ENCODE results near the gene MARCHF3.
"Not testable (repeated sequence)": the region's sequence is repeated elsewhere in the genome, so short reads cannot be mapped to it uniquely, and the experiment has no call there.

The MARCHF3 gene

GRCh38 chr5:127005282-127005681, 25.1 kb downstream of the MARCHF3 start:
- not testable (repeated sequence) for H3K27me3 ChIP-seq (replicated peaks; ENCODE audit: control insufficient read depth, insufficient read depth, low read length, poor library complexity, severe bottlenecking); H3K27ac ChIP-seq (ENCODE audit: insufficient read depth, low read length, poor library complexity, severe bottlenecking); H3K9me3 ChIP-seq (ENCODE audit: control insufficient read depth, low read length); H3K36me3 ChIP-seq (ENCODE audit: control insufficient read depth, insufficient read depth, low read length); DNase-seq; H3K4me3 ChIP-seq (ENCODE audit: insufficient read depth, low read depth, low read length, poor library complexity, severe bottlenecking); H3K4me1 ChIP-seq (ENCODE audit: control insufficient read depth, insufficient read depth, low read length, poor library complexity, severe bottlenecking)

- H3K27ac ChIP-seq (ENCODE audit: insufficient read depth, low read length, poor library complexity, severe bottlenecking) = no peak overlapping the region
- H3K4me3 ChIP-seq (ENCODE audit: insufficient read depth, low read depth, low read length, poor library complexity, severe bottlenecking) = no peak overlapping the region
- H3K27me3 ChIP-seq (replicated peaks; ENCODE audit: control insufficient read depth, insufficient read depth, low read length, poor library complexity, severe bottlenecking) = no peaks in the 10 kb centered on the region
- DNase-seq = no peak
- H3K4me1 ChIP-seq (ENCODE audit: control insufficient read depth, insufficient read depth, low read length, poor library complexity, severe bottlenecking) = no peaks in the 10 kb centered on the region
- H3K9me3 ChIP-seq (ENCODE audit: control insufficient read depth, low read length) = no peaks in the 10 kb centered on the region
- H3K36me3 ChIP-seq (ENCODE audit: control insufficient read depth, insufficient read depth, low read length) = no peaks in the 10 kb centered on the region
These were observed 25.6 kb downstream of the MARCHF3 start for GRCh38 chr5:127004721-127005120.

GRCh38 chr5:127003798-127004495, 26.4 kb downstream of the MARCHF3 start:
- H3K9me3 ChIP-seq (ENCODE audit: control insufficient read depth, low read length) = no peaks in the 10 kb centered on the region
- no peaks in the 10 kb centered on the region for H3K27me3 ChIP-seq (replicated peaks; ENCODE audit: control insufficient read depth, insufficient read depth, low read length, poor library complexity, severe bottlenecking)
- no peak for DNase-seq
- no peak overlapping the region for H3K27ac ChIP-seq (ENCODE audit: insufficient read depth, low read length, poor library complexity, severe bottlenecking)
- no peak overlapping the region for H3K4me3 ChIP-seq (ENCODE audit: insufficient read depth, low read depth, low read length, poor library complexity, severe bottlenecking)
- H3K4me1 ChIP-seq (ENCODE audit: control insufficient read depth, insufficient read depth, low read length, poor library complexity, severe bottlenecking) = no peaks in the 10 kb centered on the region
- no peaks in the 10 kb centered on the region for H3K36me3 ChIP-seq (ENCODE audit: control insufficient read depth, insufficient read depth, low read length)

GRCh38 chr5:127002390-127002789, 28.0 kb downstream of the MARCHF3 start:
- DNase-seq = no peak
- no peak overlapping the region for H3K27ac ChIP-seq (ENCODE audit: insufficient read depth, low read length, poor library complexity, severe bottlenecking)

GRCh38 chr5:127001621-127002296, 28.6 kb downstream of the MARCHF3 start:
- no peaks in the 10 kb centered on the region for H3K27me3 ChIP-seq (replicated peaks; ENCODE audit: control insufficient read depth, insufficient read depth, low read length, poor library complexity, severe bottlenecking)
- no peak for DNase-seq
- no peak overlapping the region for H3K27ac ChIP-seq (ENCODE audit: insufficient read depth, low read length, poor library complexity, severe bottlenecking)
- no peaks in the 10 kb centered on the region for H3K4me1 ChIP-seq (ENCODE audit: control insufficient read depth, insufficient read depth, low read length, poor library complexity, severe bottlenecking)
- no peak overlapping the region for H3K4me3 ChIP-seq (ENCODE audit: insufficient read depth, low read depth, low read length, poor library complexity, severe bottlenecking)
- H3K9me3 ChIP-seq (ENCODE audit: control insufficient read depth, low read length) = no peaks in the 10 kb centered on the region
- no peaks in the 10 kb centered on the region for H3K36me3 ChIP-seq (ENCODE audit: control insufficient read depth, insufficient read depth, low read length)

More at GRCh38 chr5:127002390-127002789, 28.0 kb downstream of the MARCHF3 start:
- H3K4me3 ChIP-seq (ENCODE audit: insufficient read depth, low read depth, low read length, poor library complexity, severe bottlenecking) = no peak overlapping the region
- no peaks in the 10 kb centered on the region for H3K36me3 ChIP-seq (ENCODE audit: control insufficient read depth, insufficient read depth, low read length)
- H3K4me1 ChIP-seq (ENCODE audit: control insufficient read depth, insufficient read depth, low read length, poor library complexity, severe bottlenecking) = no peaks in the 10 kb centered on the region
- no peaks in the 10 kb centered on the region for H3K27me3 ChIP-seq (replicated peaks; ENCODE audit: control insufficient read depth, insufficient read depth, low read length, poor library complexity, severe bottlenecking)
- no peaks in the 10 kb centered on the region for H3K9me3 ChIP-seq (ENCODE audit: control insufficient read depth, low read length)

- Histone ChIP-seq H3K27me3 (replicated peaks; ENCODE audit: control insufficient read depth, insufficient read depth, low read length, poor library complexity, severe bottlenecking) (no peaks in the 10 kb centered on the region), H3K36me3 (ENCODE audit: control insufficient read depth, insufficient read depth, low read length) (no peaks in the 10 kb centered on the region), H3K4me1 (ENCODE audit: control insufficient read depth, insufficient read depth, low read length, poor library complexity, severe bottlenecking) (no peaks in the 10 kb centered on the region), H3K27ac (ENCODE audit: insufficient read depth, low read length, poor library complexity, severe bottlenecking) (no peak overlapping the region), H3K4me3 (ENCODE audit: insufficient read depth, low read depth, low read length, poor library complexity, severe bottlenecking) (no peak overlapping the region), H3K9me3 (ENCODE audit: control insufficient read depth, low read length) (no peaks in the 10 kb centered on the region)
- DNase-seq = no peak
These were observed 31.3 kb downstream of the MARCHF3 start for GRCh38 chr5:126998895-126999570.

- Histone ChIP-seq H3K9me3 (ENCODE audit: control insufficient read depth, low read length) (no peaks in the 10 kb centered on the region), H3K27ac (ENCODE audit: insufficient read depth, low read length, poor library complexity, severe bottlenecking) (no peak overlapping the region), H3K36me3 (ENCODE audit: control insufficient read depth, insufficient read depth, low read length) (no peaks in the 10 kb centered on the region), H3K4me3 (ENCODE audit: insufficient read depth, low read depth, low read length, poor library complexity, severe bottlenecking) (no peak overlapping the region), H3K27me3 (replicated peaks; ENCODE audit: control insufficient read depth, insufficient read depth, low read length, poor library complexity, severe bottlenecking) (no peaks in the 10 kb centered on the region), H3K4me1 (ENCODE audit: control insufficient read depth, insufficient read depth, low read length, poor library complexity, severe bottlenecking) (no peaks in the 10 kb centered on the region)
- no peak for DNase-seq
These were observed 32.1 kb downstream of the MARCHF3 start for GRCh38 chr5:126998201-126998631.

- DNase-seq = no peak
- H3K4me3 ChIP-seq (ENCODE audit: insufficient read depth, low read depth, low read length, poor library complexity, severe bottlenecking) = no peak overlapping the region
- H3K4me1 ChIP-seq (ENCODE audit: control insufficient read depth, insufficient read depth, low read length, poor library complexity, severe bottlenecking) = no peaks in the 10 kb centered on the region
- H3K27ac ChIP-seq (ENCODE audit: insufficient read depth, low read length, poor library complexity, severe bottlenecking) = no peak overlapping the region
- H3K27me3 ChIP-seq (replicated peaks; ENCODE audit: control insufficient read depth, insufficient read depth, low read length, poor library complexity, severe bottlenecking) = no peaks in the 10 kb centered on the region
- H3K9me3 ChIP-seq (ENCODE audit: control insufficient read depth, low read length) = no peaks in the 10 kb centered on the region
- H3K36me3 ChIP-seq (ENCODE audit: control insufficient read depth, insufficient read depth, low read length) = no peaks in the 10 kb centered on the region
These were observed 34.7 kb downstream of the MARCHF3 start for GRCh38 chr5:126995689-126996088.

- no peak overlapping the region for H3K4me3 ChIP-seq (ENCODE audit: insufficient read depth, low read depth, low read length, poor library complexity, severe bottlenecking)
- H3K27me3 ChIP-seq (replicated peaks; ENCODE audit: control insufficient read depth, insufficient read depth, low read length, poor library complexity, severe bottlenecking) = no peaks in the 10 kb centered on the region
- H3K4me1 ChIP-seq (ENCODE audit: control insufficient read depth, insufficient read depth, low read length, poor library complexity, severe bottlenecking) = no peaks in the 10 kb centered on the region
- no peaks in the 10 kb centered on the region for H3K36me3 ChIP-seq (ENCODE audit: control insufficient read depth, insufficient read depth, low read length)
- no peak overlapping the region for H3K27ac ChIP-seq (ENCODE audit: insufficient read depth, low read length, poor library complexity, severe bottlenecking)
- H3K9me3 ChIP-seq (ENCODE audit: control insufficient read depth, low read length) = no peaks in the 10 kb centered on the region
- no peak for DNase-seq
These were observed 35.3 kb downstream of the MARCHF3 start for GRCh38 chr5:126995039-126995438.

- H3K27me3 ChIP-seq (replicated peaks; ENCODE audit: control insufficient read depth, insufficient read depth, low read length, poor library complexity, severe bottlenecking) = no peaks in the 10 kb centered on the region
- no peaks in the 10 kb centered on the region for H3K9me3 ChIP-seq (ENCODE audit: control insufficient read depth, low read length)
- no peak overlapping the region for H3K4me3 ChIP-seq (ENCODE audit: insufficient read depth, low read depth, low read length, poor library complexity, severe bottlenecking)
- no peaks in the 10 kb centered on the region for H3K36me3 ChIP-seq (ENCODE audit: control insufficient read depth, insufficient read depth, low read length)
- H3K4me1 ChIP-seq (ENCODE audit: control insufficient read depth, insufficient read depth, low read length, poor library complexity, severe bottlenecking) = no peaks in the 10 kb centered on the region
- H3K27ac ChIP-seq (ENCODE audit: insufficient read depth, low read length, poor library complexity, severe bottlenecking) = no peak overlapping the region
- DNase-seq = no peak
These were observed 35.9 kb downstream of the MARCHF3 start for GRCh38 chr5:126994485-126994884.

All from effector memory CD4-positive, alpha-beta T cell (primary cell).